ENCODE data around the gene RAD50. TPM values are rescaled to one million over a fixed set of nuclear protein-coding genes. Genes with fewer than 3 reads are reported as not detected.
"Not testable (repeated sequence)": the region's sequence is repeated elsewhere in the genome, so short reads cannot be mapped to it uniquely, and the experiment has no call there.

RAD50 gene
- polyA plus RNA-seq, 3 donors from 2014 or later: 2.4 to 27.4 (median 9.7) TPM

DNA sequence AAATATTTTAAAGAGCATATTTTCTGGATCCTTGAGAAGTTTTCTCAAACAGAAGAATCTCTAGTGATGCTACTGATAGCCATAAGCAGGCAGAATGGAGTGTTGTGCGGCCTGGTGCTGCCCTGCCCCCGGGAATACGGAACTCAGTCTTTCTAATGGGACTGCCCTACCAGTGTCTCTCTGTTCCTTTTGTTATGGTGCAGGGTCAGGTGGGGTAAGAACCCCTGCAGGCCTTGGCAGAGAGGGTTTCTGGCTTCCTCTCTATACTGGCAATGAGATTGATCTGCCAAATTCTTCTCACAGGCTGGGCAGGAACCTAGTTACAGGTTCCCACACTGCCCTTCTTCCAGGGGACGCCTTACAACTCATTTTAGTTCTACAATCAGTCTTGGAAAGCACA is 16.0 kb upstream of the RAD50 start:
- H3K36me3 Mint-ChIP-seq: no peaks in the 10 kb centered on the region
- no peak overlapping the region for H3K4me3 Mint-ChIP-seq
- H3K27ac Mint-ChIP-seq: no peak overlapping the region
- no peaks in the 10 kb centered on the region for H3K9me3 Mint-ChIP-seq
- no peaks in the 10 kb centered on the region for H3K4me1 Mint-ChIP-seq
- peaks cover 1 to 4% (median 2%) of the 10 kb centered on the region in 3 donors for H3K27me3 Mint-ChIP-seq (ENCODE audit: low read depth in 3 of 3)
- no peak for DNase-seq

DNA sequence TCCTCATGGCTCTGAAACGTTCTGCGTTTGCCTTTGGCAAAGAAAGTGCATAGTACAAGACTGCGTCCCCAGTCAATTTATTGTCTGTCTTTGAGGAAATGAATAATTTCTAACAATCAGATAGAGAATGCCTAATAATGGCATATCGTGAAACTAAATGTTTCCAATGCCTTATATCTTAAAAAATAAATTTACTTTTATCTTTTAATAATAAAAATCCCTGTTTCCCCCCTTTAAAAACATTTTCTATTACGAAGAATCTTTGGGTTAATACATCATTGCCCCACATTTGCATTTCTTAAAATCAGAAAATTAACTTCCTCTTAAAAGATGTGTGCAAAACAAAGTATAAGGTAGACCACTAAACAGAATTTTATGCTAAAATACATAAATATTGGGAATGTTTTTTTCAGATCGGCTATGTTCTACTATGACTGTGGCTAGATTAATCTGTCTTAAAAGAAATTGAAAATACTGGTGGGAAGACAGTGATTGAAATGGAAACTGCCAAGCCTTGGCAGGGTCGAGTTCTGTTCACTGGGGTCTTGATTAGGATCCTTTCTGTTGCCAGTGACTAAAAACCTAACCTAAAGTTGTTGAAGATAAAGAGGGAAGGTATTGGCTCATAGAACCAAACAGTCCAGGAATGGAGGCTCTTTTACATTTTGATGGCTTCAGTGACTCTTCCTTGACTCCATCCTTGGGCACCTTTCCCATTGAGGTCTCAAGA is 13.1 kb upstream of the RAD50 start, which contains the start of gene IL5:
TSS of gene IL5 (minus strand) at position 51 of the 730 bp plus-strand sequence. CDS start at position 7, 44 bp downstream.
- no peaks in the 10 kb centered on the region for H3K36me3 Mint-ChIP-seq
- no peaks in the 10 kb centered on the region for H3K4me1 Mint-ChIP-seq
- no peaks in the 10 kb centered on the region for H3K9me3 Mint-ChIP-seq
- peaks cover 0 to 2% (median 0%) of the 10 kb centered on the region in 3 donors for H3K27me3 Mint-ChIP-seq (ENCODE audit: low read depth in 3 of 3)
- no peak within 1 kb of the TSS for H3K4me3 Mint-ChIP-seq
- no peak for DNase-seq
- H3K27ac Mint-ChIP-seq: no peak within 1 kb of the TSS

DNA sequence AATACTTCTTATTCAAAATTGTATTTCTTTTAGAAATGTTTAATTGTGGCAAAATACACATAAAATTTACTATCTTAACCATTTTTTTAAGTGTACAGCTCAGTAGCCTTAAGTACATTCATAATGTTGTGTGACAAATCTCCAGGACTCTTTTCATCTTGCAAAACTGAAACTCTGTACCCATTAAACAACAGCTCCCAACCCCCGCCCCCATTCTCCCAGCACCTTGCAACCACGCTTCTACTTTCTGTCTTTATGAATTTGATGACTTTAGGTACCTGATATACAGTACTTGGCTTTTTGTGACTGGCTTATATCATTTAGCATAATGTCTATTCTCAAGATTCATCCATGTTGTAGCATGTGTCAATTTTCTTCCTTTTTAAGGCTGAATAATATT is 10.7 kb upstream of the RAD50 start:
- Mint-ChIP-seq H3K36me3 (no peaks in the 10 kb centered on the region), H3K27me3 (ENCODE audit: low read depth in 3 of 3) (no peaks in the 10 kb centered on the region), H3K4me1 (no peaks in the 10 kb centered on the region), H3K9me3 (no peaks in the 10 kb centered on the region), H3K27ac (no peak overlapping the region), H3K4me3 (no peak overlapping the region)
- DNase-seq: no peak

DNA sequence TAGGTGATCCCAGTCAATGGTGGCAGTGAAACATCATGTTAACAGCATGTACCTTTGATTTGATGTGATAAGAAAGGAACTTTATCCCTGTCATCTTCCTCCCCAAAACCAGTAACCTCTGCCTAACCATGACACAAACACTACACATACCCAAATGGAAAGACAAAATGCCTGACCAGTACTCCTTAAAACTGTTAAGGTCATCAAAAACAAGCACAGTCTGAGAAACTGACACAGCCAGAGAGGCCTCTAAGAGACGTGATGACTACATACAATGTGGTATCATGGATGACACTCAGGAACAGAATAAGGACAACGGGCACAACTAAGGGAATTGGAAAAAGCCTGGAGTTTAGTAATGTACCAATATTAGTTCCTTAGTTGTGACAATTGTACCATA is 9.5 kb upstream of the RAD50 start:
- Mint-ChIP-seq H3K27me3 (ENCODE audit: low read depth in 3 of 3) (peaks cover 0 to 2% (median 0%) of the 10 kb centered on the region in 3 donors), H3K4me1 (no peaks in the 10 kb centered on the region), H3K36me3 (no peaks in the 10 kb centered on the region), H3K9me3 (no peaks in the 10 kb centered on the region), H3K27ac (no peak overlapping the region), H3K4me3 (no peak overlapping the region)
- no peak for DNase-seq

DNA sequence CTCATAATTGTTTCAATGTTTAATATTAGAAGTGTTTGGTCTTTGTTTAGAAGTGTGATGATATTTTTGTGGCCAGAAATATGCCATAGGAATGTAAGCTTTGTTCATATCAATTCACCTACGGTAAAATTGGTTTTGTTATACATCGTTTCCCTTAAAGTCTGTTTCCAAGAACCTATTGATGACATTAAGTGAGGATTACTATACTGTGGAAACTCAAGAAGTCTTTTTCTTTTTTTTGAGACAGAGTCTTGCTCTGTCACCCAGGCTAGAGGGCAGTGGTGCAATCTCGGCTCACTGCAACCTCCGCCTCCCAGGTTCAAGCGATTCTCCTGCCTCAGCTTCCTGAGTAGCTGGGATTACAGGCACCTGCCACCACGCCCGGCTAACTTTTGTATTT is 7.9 kb upstream of the RAD50 start:
- not testable (repeated sequence) for H3K36me3 Mint-ChIP-seq; H3K9me3 Mint-ChIP-seq; H3K27ac Mint-ChIP-seq; H3K4me3 Mint-ChIP-seq; DNase-seq; H3K4me1 Mint-ChIP-seq; H3K27me3 Mint-ChIP-seq (ENCODE audit: low read depth in 3 of 3)

DNA sequence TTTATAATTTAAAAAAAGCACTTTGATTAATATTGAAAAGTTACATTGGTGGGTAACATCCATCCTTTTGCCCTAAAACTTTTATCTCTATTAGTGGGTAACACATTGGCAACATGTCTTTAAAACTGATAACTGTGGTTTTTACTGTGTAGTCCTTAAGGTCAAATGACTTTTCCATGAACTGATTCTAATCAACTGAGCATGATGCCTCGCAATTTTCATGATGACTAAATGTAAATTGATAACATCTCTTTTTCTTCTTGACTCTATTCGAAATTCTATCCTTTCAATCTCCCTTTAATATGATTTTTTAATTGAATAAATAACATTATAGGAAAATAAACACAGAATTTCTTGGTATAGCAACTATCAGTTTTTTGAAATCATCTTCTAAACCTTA is 7.2 kb upstream of the RAD50 start:
- H3K4me3 Mint-ChIP-seq: no peak overlapping the region
- H3K27me3 Mint-ChIP-seq (ENCODE audit: low read depth in 3 of 3): peaks cover 0 to 2% (median 2%) of the 10 kb centered on the region in 3 donors
- H3K9me3 Mint-ChIP-seq: no peaks in the 10 kb centered on the region

DNA sequence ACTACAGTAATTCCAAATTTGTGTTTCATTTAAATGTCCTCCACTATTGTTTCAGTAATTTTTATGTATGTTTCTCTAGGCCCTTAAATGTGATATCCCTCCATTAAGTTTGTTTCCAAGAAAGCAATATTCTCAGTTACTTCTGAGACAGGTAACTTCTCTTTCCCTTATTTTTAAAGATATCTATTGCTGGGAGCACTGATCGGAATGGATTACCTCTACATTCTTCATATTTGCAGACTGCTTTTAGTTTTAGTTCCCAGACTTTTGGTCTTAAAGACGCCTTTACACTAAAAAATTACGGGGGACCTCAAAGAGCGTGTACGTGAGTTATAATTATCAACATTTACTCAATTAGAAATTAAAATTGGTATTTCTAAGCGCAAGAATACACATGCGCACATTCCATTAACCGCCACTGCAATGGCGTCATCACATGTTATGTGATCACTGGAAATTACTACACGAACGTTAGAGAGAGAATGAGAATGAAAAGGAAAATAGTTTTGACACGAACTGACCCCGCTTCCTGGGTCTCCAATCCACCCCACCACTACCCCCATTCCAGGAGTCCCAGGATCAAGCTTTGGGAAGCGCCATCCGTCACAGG is 519 bp upstream of the RAD50 start:
- H3K27ac Mint-ChIP-seq: peak overlapping the region; percentile 87 to 96 (median 94)
- peaks cover 24 to 40% of the 10 kb centered on the region in 2 donors for H3K4me1 Mint-ChIP-seq
- H3K36me3 Mint-ChIP-seq: no peaks in the 10 kb centered on the region
- no peak for DNase-seq
- H3K27me3 Mint-ChIP-seq (ENCODE audit: low read depth in 3 of 3): peaks cover 15 to 18% (median 15%) of the 10 kb centered on the region in 3 donors
- H3K4me3 Mint-ChIP-seq: peak overlapping the region; percentile 96 to 99 (median 99)
- peaks cover 0 to 2% (median 0%) of the 10 kb centered on the region in 6 donors for H3K9me3 Mint-ChIP-seq

More for the DNA sequence above, 7.2 kb upstream of the RAD50 start:
- Mint-ChIP-seq H3K4me1 (no peaks in the 10 kb centered on the region), H3K27ac (no peak overlapping the region), H3K36me3 (no peaks in the 10 kb centered on the region)
- no peak for DNase-seq

DNA sequence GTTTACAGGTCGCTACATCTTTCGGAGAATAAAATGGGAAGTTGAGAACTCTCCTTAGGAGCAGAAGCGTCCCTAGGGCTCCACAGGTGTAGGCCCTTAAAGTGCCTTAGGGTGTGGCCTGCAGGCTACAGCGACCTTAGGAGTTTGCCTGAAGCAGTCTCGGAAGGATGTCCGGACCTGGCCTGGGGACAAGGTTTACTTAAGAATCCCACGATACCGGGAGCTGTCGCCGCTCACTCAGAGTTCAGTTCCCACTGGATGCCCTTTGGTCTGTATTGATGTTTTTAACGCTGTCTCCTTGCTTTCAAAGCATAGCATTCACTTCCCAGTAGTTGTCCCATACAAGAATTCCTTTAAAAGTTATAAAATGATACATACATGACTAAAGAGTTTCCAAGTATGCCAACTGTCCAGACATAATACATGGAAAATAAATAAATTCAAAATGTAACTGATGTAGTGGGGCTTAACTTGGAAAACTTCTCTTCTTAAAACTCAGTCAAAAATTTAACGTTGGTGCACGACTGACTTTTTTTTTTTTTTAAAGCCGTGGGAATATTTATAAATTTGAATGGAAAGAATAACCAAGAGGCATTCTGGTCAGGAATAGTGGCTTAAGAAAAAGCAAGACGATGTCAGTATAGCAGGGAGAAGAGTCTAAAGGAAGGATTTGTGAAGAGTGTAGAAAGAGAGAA is 848 bp downstream of the RAD50 start:
- H3K4me3 Mint-ChIP-seq: peak overlapping the region; percentile 96 to 99 (median 99)
- no peaks in the 10 kb centered on the region for H3K36me3 Mint-ChIP-seq
- H3K4me1 Mint-ChIP-seq: peaks cover 24 to 40% of the 10 kb centered on the region in 2 donors
- peaks cover 14 to 18% (median 15%) of the 10 kb centered on the region in 3 donors for H3K27me3 Mint-ChIP-seq (ENCODE audit: low read depth in 3 of 3)
- DNase-seq: no peak
- peaks cover 0 to 2% (median 0%) of the 10 kb centered on the region in 6 donors for H3K9me3 Mint-ChIP-seq
- H3K27ac Mint-ChIP-seq: peak overlapping the region; percentile 87 to 96 (median 94)

DNA sequence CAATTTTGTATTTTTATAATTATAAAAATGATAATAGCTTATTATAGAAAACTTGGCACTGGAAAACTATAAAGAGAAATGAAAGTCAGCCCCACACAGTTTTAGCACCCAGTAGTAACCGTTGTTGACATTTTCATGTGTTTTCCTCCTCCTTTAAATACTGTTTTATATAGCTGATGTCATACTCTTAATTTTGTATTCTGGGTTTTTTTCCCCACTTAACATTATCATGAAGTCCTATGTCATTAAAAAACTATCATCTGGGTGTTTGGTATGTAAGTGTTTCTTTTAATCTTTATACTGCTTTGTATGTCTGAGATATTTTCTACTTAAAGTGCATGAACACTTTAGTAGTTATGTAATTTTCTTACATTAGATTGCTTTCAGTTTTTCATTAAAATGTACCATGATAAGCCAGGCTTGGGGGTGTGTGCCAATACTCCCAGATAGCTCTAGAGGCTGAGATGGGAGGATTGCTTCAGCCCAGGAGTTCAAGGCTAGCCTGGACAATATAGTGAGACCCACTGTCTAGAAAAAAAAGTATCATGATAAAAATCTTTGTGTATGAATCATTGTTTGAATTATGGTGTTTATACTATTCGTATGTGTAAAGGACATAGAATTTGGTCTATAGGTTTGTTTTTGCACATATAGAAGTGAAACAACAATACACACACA is 2.7 kb downstream of the RAD50 start:
- no peak for DNase-seq
- Mint-ChIP-seq H3K9me3 (peaks cover 0 to 2% (median 0%) of the 10 kb centered on the region in 6 donors), H3K27me3 (ENCODE audit: low read depth in 3 of 3) (peaks cover 14 to 17% (median 15%) of the 10 kb centered on the region in 3 donors), H3K4me3 (peak overlapping the region in 1 of 5 donors; percentile 38), H3K27ac (no peak overlapping the region), H3K36me3 (no peaks in the 10 kb centered on the region), H3K4me1 (peaks cover 24 to 40% of the 10 kb centered on the region in 2 donors)

DNA sequence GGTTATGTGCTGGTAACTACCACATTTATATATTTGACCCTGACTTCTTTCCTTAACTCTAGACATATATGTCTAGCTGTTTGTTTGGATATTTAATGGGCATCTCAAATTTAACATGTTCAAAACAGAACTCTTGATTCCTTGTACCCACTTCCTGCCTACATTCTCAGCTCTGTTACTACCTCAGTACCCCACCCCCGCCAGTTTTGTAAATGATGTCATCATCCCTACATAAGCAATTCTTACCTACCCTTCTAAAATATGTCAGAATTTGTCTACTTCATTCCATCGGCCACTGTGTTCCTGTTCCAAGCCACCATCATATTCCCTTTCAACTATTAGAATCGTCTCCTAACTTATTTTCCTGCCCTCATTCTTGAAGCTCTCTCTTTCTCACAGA is 4.8 kb downstream of the RAD50 start:
- no peak overlapping the region for H3K4me3 Mint-ChIP-seq
- DNase-seq: no peak
- H3K27ac Mint-ChIP-seq: no peak overlapping the region
- peaks cover 23 to 35% of the 10 kb centered on the region in 2 donors for H3K4me1 Mint-ChIP-seq
- peaks cover 5 to 16% (median 6%) of the 10 kb centered on the region in 3 donors for H3K36me3 Mint-ChIP-seq
- peaks cover 8% of the 10 kb centered on the region in 3 donors for H3K27me3 Mint-ChIP-seq (ENCODE audit: low read depth in 3 of 3)
- peaks cover 0 to 8% (median 6%) of the 10 kb centered on the region in 6 donors for H3K9me3 Mint-ChIP-seq

DNA sequence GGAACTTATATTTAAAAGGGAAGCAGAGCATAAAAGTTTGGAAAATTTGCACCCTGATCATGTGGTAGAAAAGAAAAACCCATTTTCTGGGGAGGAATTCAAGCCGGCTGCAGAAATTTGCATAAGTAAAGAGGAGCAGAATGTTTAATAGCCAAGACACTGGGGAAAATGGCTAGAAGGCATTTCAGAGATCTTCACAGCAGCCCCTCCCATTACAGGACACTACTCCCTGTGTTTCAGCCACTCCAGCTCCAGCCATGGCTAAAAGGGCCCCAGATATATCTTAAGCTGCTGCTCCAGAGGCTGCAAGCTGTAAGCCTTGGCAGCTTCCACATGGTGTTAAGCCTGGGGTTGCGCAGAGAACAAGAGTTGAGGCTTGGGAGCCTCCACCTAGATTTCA is 7.8 kb downstream of the RAD50 start:
- peaks cover 6 to 16% of the 10 kb centered on the region in 2 donors for H3K4me1 Mint-ChIP-seq
- DNase-seq; H3K4me3 Mint-ChIP-seq; H3K27me3 Mint-ChIP-seq (ENCODE audit: low read depth in 3 of 3); H3K9me3 Mint-ChIP-seq; H3K27ac Mint-ChIP-seq: not testable (repeated sequence)
- H3K36me3 Mint-ChIP-seq: peaks cover 16 to 20% (median 18%) of the 10 kb centered on the region in 3 donors

DNA sequence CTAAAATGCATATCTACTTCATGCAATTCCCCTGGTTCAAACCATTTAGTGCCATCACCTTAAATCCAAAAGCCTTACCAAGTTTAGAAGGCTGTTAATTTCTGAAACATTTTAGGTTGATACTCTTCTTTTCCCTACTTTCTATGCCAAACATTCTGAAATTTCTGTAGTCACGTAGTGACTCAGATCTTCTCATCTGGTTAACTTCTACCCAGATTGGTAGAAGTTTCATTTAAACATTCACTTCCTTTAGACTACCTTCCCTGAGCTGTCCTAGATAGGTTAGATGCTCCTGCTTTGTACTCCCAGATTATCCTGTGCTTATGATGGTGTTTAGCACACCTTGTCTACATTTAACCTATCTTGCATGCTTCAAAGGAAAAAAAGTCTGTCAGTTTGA is 9.9 kb downstream of the RAD50 start:
- DNase-seq: no peak
- Mint-ChIP-seq H3K4me3 (no peak overlapping the region), H3K36me3 (peaks cover 20 to 29% (median 27%) of the 10 kb centered on the region in 3 donors), H3K27me3 (ENCODE audit: low read depth in 3 of 3) (no peaks in the 10 kb centered on the region), H3K9me3 (peaks cover 0 to 8% (median 6%) of the 10 kb centered on the region in 6 donors), H3K27ac (peak overlapping the region in 1 of 6 donors; percentile 9), H3K4me1 (peaks cover 6 to 14% of the 10 kb centered on the region in 2 donors)

DNA sequence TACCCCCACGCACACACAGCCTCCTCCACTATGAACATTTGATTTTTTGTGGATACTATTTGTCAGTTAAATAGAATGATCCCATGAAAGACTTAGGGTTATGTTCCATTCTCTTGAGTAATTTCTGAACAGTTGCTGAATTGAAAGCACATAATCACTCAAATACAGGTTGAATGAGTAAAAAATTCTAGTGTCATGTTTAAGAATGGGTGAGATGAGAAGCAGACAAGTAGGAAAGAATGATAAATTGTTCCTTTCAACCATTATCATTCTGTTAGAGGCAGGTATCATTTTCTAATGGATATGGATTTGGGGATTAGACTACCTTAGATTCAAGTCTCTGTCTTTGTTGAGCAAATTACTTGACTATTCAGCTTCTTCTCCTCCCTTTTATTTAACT is 19.3 kb downstream of the RAD50 start:
- Mint-ChIP-seq H3K27ac (no peak overlapping the region), H3K9me3 (no peaks in the 10 kb centered on the region), H3K4me1 (no peaks in the 10 kb centered on the region), H3K4me3 (no peak overlapping the region), H3K36me3 (peaks cover 14 to 36% (median 17%) of the 10 kb centered on the region in 3 donors), H3K27me3 (ENCODE audit: low read depth in 3 of 3) (no peaks in the 10 kb centered on the region)
- no peak for DNase-seq
